ENCODE results near the gene USH1G.

The USH1G gene

DNA sequence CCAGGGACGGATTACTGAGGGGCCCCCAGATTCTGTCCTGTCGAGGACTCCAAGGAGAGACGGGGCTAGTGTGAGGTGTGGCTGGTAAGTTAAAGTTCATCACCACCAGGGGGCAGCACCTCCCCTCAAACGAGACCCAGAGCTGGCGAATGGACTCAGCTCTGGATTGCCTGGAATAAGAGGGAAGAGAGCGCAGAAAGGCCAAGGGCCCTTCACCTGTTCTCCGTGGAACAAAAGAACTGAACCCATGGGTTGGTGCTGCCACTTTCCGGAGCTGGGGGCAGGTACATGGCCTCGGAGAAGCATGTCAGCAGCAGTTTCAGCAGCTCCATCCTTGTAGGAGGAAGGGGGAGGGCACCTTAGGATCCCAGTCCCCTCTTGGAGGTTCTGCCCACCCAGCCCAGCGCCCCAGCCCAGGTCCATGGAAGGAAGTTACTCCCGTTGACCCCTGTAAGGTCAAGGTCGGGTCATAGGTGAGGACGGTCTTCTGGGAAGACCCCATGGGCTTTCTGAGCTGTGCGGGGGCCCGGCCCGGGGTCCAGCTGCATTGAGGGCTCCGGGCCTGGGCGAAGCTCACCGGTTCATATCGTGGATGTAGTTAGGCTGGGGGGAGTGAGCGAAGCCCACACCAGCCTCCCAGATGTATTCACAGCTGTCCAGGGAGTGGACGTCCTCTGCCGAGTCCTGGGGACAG is 38.7 kb upstream of the USH1G start:
- Histone ChIP-seq H3K9me3 (peaks cover 2% of the 10 kb centered on the region), H3K27me3 (peaks cover 49% of the 10 kb centered on the region), H3K27ac (no peak overlapping the region), H3K4me3 (ENCODE audit: low read depth in 1 of 2, low read length in 1 of 2) (no peak overlapping the region), H3K4me1 (ENCODE audit: control insufficient read depth in 1 of 2, insufficient read depth in 1 of 2, low read depth in 1 of 2, low read length in 1 of 2) (peaks cover 0 to 6% of the 10 kb centered on the region in 2 experiments), H3K36me3 (no peaks in the 10 kb centered on the region)
- TF ChIP-seq, protein P1, sequence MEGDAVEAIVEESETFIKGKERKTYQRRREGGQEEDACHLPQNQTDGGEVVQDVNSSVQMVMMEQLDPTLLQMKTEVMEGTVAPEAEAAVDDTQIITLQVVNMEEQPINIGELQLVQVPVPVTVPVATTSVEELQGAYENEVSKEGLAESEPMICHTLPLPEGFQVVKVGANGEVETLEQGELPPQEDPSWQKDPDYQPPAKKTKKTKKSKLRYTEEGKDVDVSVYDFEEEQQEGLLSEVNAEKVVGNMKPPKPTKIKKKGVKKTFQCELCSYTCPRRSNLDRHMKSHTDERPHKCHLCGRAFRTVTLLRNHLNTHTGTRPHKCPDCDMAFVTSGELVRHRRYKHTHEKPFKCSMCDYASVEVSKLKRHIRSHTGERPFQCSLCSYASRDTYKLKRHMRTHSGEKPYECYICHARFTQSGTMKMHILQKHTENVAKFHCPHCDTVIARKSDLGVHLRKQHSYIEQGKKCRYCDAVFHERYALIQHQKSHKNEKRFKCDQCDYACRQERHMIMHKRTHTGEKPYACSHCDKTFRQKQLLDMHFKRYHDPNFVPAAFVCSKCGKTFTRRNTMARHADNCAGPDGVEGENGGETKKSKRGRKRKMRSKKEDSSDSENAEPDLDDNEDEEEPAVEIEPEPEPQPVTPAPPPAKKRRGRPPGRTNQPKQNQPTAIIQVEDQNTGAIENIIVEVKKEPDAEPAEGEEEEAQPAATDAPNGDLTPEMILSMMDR (IDR thresholded peaks at IDR 0.05) = peak; percentile 76

DNA sequence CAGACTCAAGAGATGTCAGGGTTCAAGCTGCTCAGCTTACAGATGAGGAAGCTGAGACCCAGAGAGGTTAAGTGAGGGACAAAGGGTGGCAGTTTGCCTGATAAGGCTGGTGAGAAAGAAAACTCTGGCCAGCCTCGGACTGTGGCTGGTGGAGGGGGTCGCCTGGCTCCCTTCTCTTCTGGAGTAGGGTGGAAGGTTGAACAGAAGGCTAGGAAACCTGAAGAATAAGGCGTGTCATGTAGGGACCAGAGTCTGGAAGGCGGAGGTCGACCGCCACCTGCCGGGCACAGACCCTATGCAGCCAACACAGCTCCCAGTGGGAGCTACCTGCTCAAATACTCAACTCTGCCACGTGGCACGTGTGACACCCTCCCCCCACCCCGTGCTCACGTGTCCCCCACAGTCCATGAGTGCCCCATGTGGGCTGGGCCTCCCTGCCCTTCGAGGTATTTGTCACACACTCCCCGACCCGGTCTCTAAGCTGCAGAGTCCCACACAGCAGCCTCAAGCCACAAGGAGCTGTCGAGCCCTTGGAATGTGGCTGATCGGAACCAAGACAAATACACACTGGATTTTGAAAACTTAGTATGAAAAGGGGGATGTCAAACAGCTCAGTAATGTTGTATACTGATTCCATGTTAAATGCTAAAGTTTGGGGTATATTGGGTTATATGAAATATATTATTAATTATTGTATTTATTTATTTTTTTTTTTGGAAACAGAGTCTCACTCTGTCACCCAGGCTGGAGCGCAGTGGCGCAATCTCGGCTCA is 37.7 kb upstream of the USH1G start:
- TF ChIP-seq, protein P1 (IDR thresholded peaks at IDR 0.05) = no peak

DNA sequence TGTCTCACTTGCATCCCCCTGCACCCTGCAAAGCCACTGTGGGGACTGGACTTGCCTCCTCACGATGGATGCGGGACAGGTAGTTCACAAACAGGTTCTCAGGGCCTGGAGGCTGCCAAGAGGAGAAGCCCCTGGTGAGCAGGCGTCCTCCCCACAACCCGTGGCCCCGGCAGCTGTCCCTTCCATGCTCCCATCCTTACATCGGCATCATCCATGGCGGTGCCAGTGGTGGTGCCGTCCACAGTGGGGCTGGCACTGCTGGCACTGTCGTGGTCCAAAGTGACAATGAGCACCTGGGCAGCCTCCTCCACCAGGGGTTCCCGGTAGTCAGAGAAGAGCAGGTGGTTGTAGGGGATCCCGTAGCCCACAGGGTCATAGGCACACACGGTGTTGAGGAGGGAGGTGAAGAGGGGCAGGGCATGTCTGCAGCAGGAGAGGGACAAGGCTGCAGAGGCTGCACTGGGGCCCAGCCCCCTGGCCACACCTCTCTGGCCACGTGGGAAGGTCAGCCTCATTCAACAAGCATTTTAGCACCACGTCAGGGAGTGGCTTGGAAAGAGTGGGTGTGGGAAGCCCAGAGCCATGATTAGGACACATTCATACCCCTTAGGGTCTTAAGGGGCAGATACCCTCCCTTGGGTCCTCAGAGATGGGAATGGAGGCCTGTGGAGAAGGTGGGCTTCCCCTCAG is 36.9 kb upstream of the USH1G start:
- no peak overlapping the region for H3K4me3 ChIP-seq (ENCODE audit: low read depth in 1 of 2, low read length in 1 of 2)

More for the DNA sequence above, 37.7 kb upstream of the USH1G start:
- H3K4me3 ChIP-seq (ENCODE audit: low read depth in 1 of 2, low read length in 1 of 2) = no peak overlapping the region
- H3K9me3 ChIP-seq = peaks cover 7% of the 10 kb centered on the region
- no peaks in the 10 kb centered on the region for H3K36me3 ChIP-seq
- peaks cover 49% of the 10 kb centered on the region for H3K27me3 ChIP-seq
- peaks cover 0 to 6% of the 10 kb centered on the region in 2 experiments for H3K4me1 ChIP-seq (ENCODE audit: control insufficient read depth in 1 of 2, insufficient read depth in 1 of 2, low read depth in 1 of 2, low read length in 1 of 2)
- H3K27ac ChIP-seq = no peak overlapping the region

DNA sequence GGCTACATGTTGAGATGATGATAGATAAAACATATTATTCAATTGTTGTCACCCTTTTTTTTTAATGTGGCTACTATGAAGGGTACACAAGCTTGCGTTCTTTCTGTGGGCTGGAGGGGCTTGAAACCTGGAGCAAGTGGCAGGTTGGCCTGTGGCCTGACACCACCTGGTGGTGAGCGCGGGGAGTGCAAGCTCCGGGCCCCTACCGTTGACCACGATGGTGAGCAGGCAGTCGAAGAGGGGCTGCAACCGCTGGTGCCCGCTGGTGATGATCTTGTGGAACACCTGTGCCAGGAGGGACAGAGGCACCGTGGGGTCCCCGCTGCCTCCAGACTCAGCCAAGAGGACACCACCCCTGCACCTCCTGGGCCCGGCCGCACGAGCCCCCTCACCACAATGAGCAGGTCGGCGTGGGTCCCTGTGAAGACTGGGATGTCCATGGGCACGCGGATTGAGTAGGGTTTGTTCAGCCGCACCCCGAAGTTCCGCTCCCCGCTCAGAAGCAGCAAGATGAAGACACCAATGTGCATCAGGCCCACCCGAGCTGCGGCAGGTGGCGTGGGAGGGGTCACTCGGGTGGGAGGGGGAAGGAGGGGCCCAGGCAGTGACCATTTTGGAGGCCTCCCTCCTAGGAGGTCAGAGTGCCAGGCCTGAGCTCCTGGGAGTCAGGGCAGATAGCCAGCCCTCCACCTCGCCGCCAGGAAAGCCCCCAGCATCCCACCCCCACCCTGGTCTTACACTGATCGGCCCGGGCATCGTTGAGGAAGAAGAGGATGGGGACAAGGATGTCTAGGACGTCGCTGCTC is 35.1 kb upstream of the USH1G start:
- H3K4me3 ChIP-seq (ENCODE audit: low read depth in 1 of 2, low read length in 1 of 2) = no peak overlapping the region

More for the DNA sequence above, 36.9 kb upstream of the USH1G start:
- peaks cover 43% of the 10 kb centered on the region for H3K27me3 ChIP-seq
- TF ChIP-seq, protein P1 (IDR thresholded peaks at IDR 0.05) = no peak
- H3K9me3 ChIP-seq = peaks cover 7% of the 10 kb centered on the region
- H3K36me3 ChIP-seq = no peaks in the 10 kb centered on the region
- H3K27ac ChIP-seq = no peak overlapping the region
- peaks cover 0 to 6% of the 10 kb centered on the region in 2 experiments for H3K4me1 ChIP-seq (ENCODE audit: control insufficient read depth in 1 of 2, insufficient read depth in 1 of 2, low read depth in 1 of 2, low read length in 1 of 2)

More for the DNA sequence above, 35.1 kb upstream of the USH1G start:
- H3K27ac ChIP-seq = no peak overlapping the region
- H3K36me3 ChIP-seq = no peaks in the 10 kb centered on the region
- H3K9me3 ChIP-seq = peaks cover 7% of the 10 kb centered on the region
- TF ChIP-seq, protein P1 (IDR thresholded peaks at IDR 0.05) = peak; percentile 88
- H3K4me1 ChIP-seq (ENCODE audit: control insufficient read depth in 1 of 2, insufficient read depth in 1 of 2, low read depth in 1 of 2, low read length in 1 of 2) = peaks cover 0 to 6% of the 10 kb centered on the region in 2 experiments
- peaks cover 42% of the 10 kb centered on the region for H3K27me3 ChIP-seq
